IPS-15b (cell line): ENCODE results near the gene TBC1D22A.
"Not testable (repeated sequence)": the region's sequence is repeated elsewhere in the genome, so short reads cannot be mapped to it uniquely, and the experiment has no call there.

ENCODE experiments used
- H3K27me3 ChIP-seq: one replicate; pipeline ENCODE4 v1.6.1; 2013; ENCODE audit warnings: low read length; ENCODE audit not compliant: control insufficient read depth, insufficient read depth
- H3K36me3 ChIP-seq: one replicate; pipeline ENCODE4 v1.6.1; 2013; ENCODE audit warnings: low read length; ENCODE audit not compliant: control insufficient read depth, insufficient read depth
- H3K4me1 ChIP-seq: one replicate; pipeline ENCODE4 v1.6.1; 2013; ENCODE audit warnings: mild to moderate bottlenecking, low read length; ENCODE audit not compliant: control insufficient read depth, insufficient read depth
- H3K4me3 ChIP-seq: one replicate; pipeline ENCODE4 v1.5.1; 2013; ENCODE audit warnings: low read depth, low read length
- H3K9ac ChIP-seq: one replicate; pipeline ENCODE4 v1.6.1; 2013; ENCODE audit warnings: low read depth, mild to moderate bottlenecking, low read length
- H3K9me3 ChIP-seq: one replicate; pipeline ENCODE4 v1.6.1; 2013; ENCODE audit warnings: mild to moderate bottlenecking, low read length; ENCODE audit not compliant: control insufficient read depth, insufficient read depth

The TBC1D22A gene

DNA sequence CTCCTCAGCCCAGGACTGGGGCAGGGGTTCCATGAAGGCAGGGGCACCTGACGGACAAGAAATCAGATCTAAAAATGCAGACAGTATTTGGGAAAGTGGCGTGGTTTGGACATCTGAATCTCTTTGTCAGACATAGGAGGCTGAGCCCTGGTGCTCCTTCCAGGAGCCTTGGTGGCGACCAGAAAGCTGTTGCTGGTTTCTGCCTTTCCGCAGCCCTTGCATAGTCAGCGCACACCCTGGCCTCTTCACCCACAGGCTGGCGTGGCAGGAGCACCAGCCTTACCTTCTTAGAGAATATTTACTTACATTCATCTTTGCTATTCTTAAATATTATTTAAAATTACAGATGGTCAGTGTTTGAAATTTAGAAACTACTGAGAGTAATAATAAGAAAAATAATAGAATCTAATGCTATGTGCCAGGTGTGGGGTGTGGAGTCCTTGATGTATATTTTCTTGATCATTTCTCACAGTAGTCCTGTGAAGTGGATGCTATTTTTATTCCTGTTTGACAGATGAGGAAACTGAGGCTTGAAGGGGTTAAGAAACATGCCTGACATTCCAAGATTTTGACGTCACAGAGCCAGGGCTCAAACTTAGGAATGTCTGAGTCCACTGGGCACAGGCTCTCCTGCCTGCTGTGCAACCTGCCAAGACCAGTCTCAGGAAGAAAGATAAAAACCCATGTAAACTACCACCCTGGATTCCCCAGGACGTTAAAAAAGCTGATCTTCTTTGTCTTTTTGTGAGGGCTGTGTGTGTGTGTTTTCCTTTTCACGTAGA lies 51.6 kb downstream of the TBC1D22A start:
- peaks cover 3% of the 10 kb centered on the region for H3K36me3 ChIP-seq
- H3K9me3 ChIP-seq, result no peaks in the 10 kb centered on the region
- no peak overlapping the region for H3K4me3 ChIP-seq
- H3K4me1 ChIP-seq, result no peaks in the 10 kb centered on the region
- no peak overlapping the region for H3K9ac ChIP-seq
- no peaks in the 10 kb centered on the region for H3K27me3 ChIP-seq

DNA sequence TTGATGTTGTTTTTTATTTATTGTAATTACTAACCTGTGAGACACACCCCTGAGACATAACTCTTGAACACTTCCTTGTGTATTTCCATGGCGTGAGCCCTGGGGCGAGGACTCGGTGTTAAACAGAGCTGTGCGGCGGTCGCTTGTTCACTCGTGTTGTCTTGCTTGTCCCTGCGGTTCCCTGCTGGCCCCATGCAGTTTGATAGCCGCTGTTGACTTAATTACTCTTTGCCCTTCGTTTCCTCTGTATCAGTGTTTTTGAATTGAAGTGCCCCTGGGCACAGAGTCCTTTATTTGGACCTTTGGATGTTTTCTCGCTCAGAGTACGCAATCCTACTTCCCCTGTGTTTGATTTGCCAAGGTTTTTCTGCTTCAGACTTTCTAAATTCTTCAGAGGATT lies 52.7 kb downstream of the TBC1D22A start:
- no peaks in the 10 kb centered on the region for H3K27me3 ChIP-seq
- H3K4me3 ChIP-seq, result no peak overlapping the region
- no peaks in the 10 kb centered on the region for H3K36me3 ChIP-seq
- H3K4me1 ChIP-seq, result no peaks in the 10 kb centered on the region
- H3K9me3 ChIP-seq, result no peaks in the 10 kb centered on the region
- no peak overlapping the region for H3K9ac ChIP-seq

DNA sequence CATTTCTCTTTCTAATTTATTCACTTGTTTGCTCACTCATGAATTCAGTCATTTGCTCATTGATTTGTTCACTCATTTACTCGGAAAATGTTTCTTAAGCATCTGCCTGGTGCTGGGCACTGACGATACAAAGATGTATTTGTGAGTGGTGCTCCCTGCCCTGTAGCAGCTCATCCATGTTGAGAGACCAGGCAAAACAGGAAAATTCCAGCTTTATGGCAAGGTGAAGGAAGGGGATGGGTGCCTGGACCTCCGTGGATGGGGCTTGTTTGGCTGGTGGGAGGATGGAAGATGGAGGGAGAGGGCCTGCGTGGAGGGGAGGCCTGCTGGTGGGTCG lies 53.1 kb downstream of the TBC1D22A start:
- no peak overlapping the region for H3K9ac ChIP-seq
- no peaks in the 10 kb centered on the region for H3K27me3 ChIP-seq
- H3K4me3 ChIP-seq, result no peak overlapping the region
- H3K36me3 ChIP-seq, result no peaks in the 10 kb centered on the region
- H3K9me3 ChIP-seq, result no peaks in the 10 kb centered on the region
- no peaks in the 10 kb centered on the region for H3K4me1 ChIP-seq

DNA sequence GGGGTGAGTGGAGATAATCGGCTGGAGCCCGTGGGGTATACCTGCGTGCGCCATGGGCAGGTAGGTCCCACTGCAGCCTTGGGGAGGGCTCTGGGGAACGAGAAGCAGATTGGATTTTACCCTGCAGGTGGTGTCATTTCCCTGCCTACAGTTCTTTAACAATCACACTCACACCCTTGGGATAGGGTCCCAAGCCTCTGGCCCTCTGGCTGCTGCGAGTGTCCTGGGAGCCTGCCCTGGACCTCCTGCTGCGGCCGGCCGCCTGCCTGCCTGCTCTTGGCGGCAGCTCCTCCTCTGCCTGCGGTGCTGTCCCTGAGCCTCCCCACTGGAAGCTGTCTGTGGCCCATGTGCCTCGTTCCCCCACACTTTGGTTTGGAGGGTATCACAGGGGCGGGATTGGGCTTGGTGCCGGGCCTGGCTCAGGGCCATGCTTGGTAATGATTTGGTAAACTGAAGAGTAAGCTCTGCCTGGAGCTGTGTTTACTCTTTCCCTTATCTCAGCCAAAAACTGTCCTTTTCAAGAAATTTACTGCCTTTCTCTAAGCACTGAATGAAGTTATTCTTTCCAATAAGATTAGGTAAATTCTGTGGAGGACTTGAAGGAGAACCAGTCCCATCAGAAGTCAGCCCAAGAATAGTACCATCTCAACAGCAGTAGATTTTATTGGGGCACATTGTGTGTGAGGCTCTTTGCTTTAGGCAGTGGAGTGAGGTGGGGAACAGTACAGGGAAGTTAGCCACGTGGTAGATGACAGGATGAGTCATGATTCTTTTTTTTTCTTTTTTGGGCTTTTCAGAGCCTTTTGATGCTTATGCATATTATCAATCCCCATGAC lies 53.7 kb downstream of the TBC1D22A start:
- no peaks in the 10 kb centered on the region for H3K27me3 ChIP-seq
- H3K4me1 ChIP-seq, result no peaks in the 10 kb centered on the region
- H3K4me3 ChIP-seq, result no peak overlapping the region
- no peak overlapping the region for H3K9ac ChIP-seq
- H3K36me3 ChIP-seq, result no peaks in the 10 kb centered on the region
- H3K9me3 ChIP-seq, result no peaks in the 10 kb centered on the region

DNA sequence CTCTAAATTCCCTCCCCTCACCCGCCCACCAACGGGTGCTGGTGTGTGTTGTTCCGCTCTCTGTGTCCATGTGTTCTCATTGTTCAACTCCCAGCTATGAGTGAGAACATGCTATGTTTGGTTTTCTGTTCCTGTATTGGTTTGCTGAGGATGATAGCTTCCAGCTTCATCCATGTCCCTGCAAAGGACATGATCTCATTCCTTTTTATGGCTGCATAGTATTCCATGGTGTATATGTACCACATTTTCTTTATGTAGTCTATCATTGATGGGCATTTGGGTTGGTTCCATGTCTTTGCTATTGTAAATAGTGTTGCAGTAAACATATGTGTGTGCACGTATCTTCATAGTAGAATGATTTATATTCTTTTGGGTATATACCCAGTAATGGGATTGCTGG lies 54.9 kb downstream of the TBC1D22A start:
- H3K9me3 ChIP-seq, H3K9ac ChIP-seq, H3K36me3 ChIP-seq, H3K4me3 ChIP-seq, H3K4me1 ChIP-seq, H3K27me3 ChIP-seq: not testable (repeated sequence)

DNA sequence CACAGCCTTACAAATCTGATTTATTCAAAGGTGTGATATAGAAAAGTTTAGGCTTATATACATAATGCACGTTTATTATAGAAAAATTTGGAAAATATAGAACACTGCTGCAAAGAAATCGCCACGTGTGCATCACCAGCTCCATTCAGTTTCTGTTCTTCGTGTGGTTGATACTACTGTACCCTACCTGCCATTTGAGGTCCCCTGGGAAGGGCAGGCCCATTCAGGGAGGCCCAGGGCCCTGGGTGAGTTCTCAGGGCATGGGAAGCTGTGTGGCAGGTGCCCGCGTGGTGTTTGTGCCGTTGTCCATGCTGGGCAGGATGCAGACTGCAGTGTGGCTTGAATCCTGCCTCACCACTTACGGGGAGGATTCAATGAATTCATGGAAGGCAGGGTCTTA lies 60.8 kb downstream of the TBC1D22A start:
- Histone ChIP-seq H3K9ac (no peak overlapping the region), H3K4me3 (no peak overlapping the region), H3K27me3 (no peaks in the 10 kb centered on the region), H3K4me1 (no peaks in the 10 kb centered on the region), H3K36me3 (peaks cover 11% of the 10 kb centered on the region), H3K9me3 (no peaks in the 10 kb centered on the region)

DNA sequence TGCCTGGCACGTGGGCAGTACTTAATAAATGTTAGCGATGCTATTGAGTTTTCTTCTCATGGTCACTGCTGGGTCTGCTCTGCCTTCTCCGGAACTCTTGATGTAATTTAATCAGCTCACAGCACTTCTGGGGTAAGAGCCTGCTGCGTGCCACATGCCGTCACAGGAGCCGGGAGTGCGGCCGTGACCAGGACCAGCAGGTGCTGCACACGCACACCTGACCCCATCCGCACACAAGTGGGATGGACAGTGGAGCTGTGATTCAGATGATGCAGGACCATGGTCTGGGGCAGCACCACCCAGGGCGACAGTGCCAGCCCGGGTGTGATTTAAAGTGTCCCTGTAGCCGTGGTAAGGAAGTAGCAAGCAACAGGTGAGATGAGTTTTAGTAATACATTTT lies 61.2 kb downstream of the TBC1D22A start:
- no peak overlapping the region for H3K4me3 ChIP-seq
- no peaks in the 10 kb centered on the region for H3K27me3 ChIP-seq
- no peak overlapping the region for H3K9ac ChIP-seq
- H3K36me3 ChIP-seq, result peaks cover 15% of the 10 kb centered on the region
- H3K4me1 ChIP-seq, result peaks cover 2% of the 10 kb centered on the region
- H3K9me3 ChIP-seq, result no peaks in the 10 kb centered on the region

DNA sequence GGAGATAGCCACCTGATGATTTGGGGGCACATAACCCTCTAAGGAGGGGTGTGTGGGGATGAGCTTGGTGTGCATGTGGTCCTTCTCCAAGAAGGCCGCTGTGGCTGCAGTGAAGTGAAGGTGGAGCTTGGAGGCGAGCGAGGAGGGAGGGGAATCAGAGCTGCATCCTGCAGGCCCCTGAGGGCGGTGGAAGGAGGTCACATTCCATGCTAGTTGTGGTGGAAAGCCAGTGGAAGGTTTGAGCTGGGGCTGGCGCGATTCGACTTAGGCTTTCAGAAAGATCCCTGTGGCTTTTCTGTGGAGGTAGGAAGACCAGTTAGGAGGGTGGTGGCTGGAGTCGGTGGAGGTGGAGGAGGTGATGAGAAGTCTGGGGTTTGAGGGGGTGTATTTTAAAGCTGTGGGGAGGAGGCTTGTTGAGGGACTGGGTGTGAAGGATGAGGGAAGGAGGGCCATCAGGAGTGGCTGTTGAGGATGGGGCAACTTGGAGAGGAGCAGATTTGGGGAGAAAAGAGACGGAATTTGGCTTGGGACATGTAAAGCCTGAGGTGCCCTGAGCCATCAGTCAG lies 62.0 kb downstream of the TBC1D22A start:
- Histone ChIP-seq H3K27me3 (no peaks in the 10 kb centered on the region), H3K4me3 (no peak overlapping the region), H3K4me1 (peaks cover 7% of the 10 kb centered on the region), H3K36me3 (peaks cover 17% of the 10 kb centered on the region), H3K9ac (no peak overlapping the region), H3K9me3 (no peaks in the 10 kb centered on the region)

DNA sequence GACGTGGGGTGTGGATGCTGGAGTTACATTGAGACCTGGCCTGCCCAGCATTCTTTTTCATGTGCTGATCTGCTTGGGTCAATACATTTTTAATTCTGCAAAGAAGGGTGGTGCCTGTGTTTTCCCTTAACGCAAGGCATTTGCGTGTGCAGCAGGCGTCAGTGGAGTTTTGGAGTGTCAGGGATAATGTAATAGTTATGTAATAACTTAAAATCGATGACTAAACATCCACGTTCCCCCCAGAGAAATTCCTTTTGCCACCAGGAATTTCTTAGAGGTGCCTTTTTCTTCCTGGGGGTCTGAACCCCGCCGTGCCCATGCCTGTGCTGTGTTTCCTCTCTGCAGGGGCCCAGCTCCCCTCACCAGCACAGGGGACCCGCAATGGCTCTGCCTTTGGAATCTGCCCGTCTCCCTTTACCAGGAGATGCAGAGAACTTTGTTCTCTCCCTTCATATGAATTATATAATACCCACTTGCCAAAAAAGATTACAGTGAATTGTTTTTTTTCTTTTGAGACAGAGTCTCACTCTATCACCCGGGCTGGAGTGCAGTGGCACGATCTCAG lies 62.6 kb downstream of the TBC1D22A start:
- no peak overlapping the region for H3K4me3 ChIP-seq
- no peak overlapping the region for H3K9ac ChIP-seq
- peaks cover 7% of the 10 kb centered on the region for H3K4me1 ChIP-seq
- H3K27me3 ChIP-seq, result no peaks in the 10 kb centered on the region
- peaks cover 17% of the 10 kb centered on the region for H3K36me3 ChIP-seq
- no peaks in the 10 kb centered on the region for H3K9me3 ChIP-seq

DNA sequence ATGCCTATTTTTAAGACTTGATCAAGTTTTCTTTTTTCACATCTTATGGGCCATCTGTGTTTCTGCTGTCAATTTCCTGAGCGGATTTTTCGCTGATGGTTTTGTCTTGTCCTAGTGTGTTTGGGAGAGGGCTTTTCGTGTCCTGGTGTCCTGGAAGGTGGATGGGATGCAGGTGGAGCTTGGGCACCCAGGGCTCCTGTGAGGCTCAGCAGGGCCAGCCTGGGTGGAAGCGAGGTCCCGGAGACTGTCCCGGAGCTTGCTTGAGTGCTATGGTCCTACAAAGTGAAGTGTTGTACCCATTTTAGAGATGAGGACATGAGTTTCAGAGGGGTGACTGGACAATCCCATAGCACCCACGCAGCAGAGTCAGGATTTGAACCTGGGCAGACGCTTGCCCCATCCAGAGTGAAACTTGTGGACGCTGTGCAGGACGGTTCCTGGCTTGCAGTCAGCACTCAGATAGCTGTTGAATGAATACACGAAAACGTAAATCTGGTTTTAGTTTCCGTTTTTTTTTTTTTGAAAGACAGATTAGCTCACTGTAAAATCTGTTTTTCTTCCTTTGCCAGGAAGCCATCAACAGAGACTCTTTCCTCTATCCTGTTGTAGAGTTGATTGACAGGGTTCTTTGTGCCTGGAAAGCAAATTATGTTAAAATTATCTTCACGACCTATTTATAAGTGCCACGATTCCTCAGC lies 64.1 kb downstream of the TBC1D22A start:
- Histone ChIP-seq H3K36me3 (peaks cover 21% of the 10 kb centered on the region), H3K4me1 (peaks cover 7% of the 10 kb centered on the region), H3K9ac (no peak overlapping the region), H3K9me3 (no peaks in the 10 kb centered on the region), H3K27me3 (no peaks in the 10 kb centered on the region), H3K4me3 (no peak overlapping the region)

DNA sequence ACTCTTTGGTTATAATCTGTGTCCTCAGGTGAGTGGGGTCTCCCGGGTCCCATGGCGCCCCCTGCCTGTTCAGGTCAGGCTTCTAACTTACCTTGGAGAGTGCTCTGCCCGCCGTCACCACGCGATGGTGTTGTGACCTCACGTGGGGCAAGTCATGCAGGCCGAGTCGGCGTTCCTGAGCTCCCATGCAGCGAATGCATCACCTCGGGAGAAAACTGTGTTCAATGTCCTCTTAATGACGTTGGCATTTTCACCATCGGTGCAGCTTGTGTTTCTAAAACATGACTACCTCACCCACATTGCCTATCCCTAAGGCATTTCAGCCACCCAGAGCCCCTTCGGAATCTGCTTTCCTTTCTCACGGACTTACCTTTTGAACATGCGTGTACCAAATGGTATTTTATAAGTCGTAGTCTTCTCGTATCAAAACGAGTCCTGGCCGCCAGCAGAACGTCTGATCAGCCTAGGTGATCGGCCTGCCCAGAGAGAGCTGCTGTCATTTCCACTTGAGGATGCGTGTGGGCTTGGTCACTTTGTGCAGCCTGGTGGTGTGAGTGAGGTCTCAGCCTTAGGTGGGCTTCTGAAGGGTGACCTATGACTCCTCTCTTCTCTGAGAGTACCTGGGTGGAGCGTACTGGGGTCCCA lies 64.8 kb downstream of the TBC1D22A start:
- H3K4me1 ChIP-seq, result peaks cover 7% of the 10 kb centered on the region
- no peaks in the 10 kb centered on the region for H3K27me3 ChIP-seq
- H3K4me3 ChIP-seq, result no peak overlapping the region
- peaks cover 21% of the 10 kb centered on the region for H3K36me3 ChIP-seq
- H3K9ac ChIP-seq, result no peak overlapping the region
- H3K9me3 ChIP-seq, result no peaks in the 10 kb centered on the region
